Measurements from ENCODE around the gene LHX3.

The LHX3 gene

DNA sequence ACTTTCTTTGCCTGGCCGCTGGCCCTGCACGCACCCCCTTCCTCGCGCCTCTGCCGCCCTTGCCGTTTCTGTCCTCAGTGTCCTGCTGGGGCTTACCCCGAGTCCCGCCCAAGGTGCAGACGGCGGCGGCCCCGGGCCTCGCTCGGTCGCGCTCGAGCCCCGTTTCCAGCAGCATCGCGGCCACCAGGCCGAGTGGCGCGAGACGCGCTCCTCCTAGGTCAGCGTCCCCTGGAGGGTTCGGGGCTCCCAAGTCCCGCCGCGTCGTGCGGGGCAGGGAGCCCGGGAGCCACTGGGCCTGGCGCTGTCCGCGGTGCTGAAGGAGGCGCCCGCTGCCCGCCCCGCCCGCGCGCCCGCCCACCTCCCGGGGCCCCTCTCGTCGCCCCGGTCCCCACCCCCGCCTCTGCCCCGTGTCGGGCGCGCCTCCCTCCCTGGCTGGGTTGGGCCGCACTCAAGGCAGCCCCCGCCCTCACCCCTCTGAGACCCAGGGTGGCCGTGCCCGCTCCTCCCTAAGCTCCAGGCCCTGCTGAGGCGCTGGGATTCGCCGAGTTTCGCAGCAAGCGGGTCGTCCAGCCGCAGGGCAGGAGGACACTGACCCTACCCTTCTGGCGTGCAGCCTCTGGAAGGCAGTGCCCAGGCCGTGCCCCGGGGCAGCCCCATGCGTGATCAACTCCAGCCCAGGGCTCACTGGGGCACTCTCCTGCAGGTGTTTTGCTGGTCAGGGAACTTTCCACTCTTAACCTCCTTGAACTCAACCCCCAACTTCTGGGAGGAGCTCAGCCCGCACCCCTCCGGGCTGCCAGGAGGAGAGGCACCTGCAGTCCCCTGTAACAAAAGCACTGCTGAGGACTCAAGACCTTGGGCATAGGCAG is at the start of gene LHX3:
LHX3 (minus strand) TSS at position 291 of the 869 bp plus-strand sequence; CDS start at position 175, 116 bp downstream.
- Mint-ChIP-seq H3K27ac (no peak within 1 kb of the TSS), H3K27me3 (peaks cover 27% of the 10 kb centered on the region), H3K36me3 (ENCODE audit: low read depth) (peaks cover 29% of the 10 kb centered on the region)

GRCh38 chr9:136253246-136254130 is 48.6 kb upstream of the LHX3 start:
- Mint-ChIP-seq H3K9me3 (no peaks in the 10 kb centered on the region), H3K27ac (no peak overlapping the region), H3K4me3 (no peak overlapping the region), H3K4me1 (ENCODE audit: low read depth) (no peaks in the 10 kb centered on the region), H3K27me3 (no peaks in the 10 kb centered on the region), H3K36me3 (ENCODE audit: low read depth) (no peaks in the 10 kb centered on the region)

More for the DNA sequence above, at the start of gene LHX3:
- Mint-ChIP-seq H3K9me3 (no peaks in the 10 kb centered on the region), H3K4me1 (ENCODE audit: low read depth) (no peaks in the 10 kb centered on the region), H3K4me3 (no peak within 1 kb of the TSS)

DNA sequence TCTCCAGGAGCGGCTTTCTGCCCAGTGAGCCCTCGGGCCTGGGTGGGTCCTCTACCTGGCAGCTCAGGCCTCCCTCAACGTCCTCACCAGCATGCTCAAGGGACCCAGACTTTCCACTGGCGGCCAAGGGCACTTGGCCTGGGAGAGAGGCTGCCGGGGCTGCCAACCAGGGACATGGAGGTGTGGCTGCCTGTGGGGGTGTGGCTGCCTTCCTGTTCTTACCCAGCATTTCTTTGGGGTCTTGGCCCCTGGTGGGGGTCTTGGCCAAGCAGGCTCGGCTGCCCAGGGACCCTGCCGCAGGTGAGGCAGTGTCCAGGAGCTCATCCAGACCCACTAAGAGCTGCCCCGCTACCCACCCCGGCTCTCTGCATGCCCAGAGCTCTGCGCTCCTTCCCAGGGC is 47.9 kb upstream of the LHX3 start:
- no peak overlapping the region for H3K4me3 Mint-ChIP-seq
- no peak overlapping the region for H3K27ac Mint-ChIP-seq
- H3K9me3 Mint-ChIP-seq: no peaks in the 10 kb centered on the region
- H3K36me3 Mint-ChIP-seq (ENCODE audit: low read depth): no peaks in the 10 kb centered on the region
- no peaks in the 10 kb centered on the region for H3K27me3 Mint-ChIP-seq
- no peaks in the 10 kb centered on the region for H3K4me1 Mint-ChIP-seq (ENCODE audit: low read depth)

GRCh38 chr9:136252281-136252680 is 47.4 kb upstream of the LHX3 start:
- Mint-ChIP-seq H3K4me1 (ENCODE audit: low read depth) (no peaks in the 10 kb centered on the region), H3K4me3 (no peak overlapping the region), H3K27me3 (no peaks in the 10 kb centered on the region), H3K36me3 (ENCODE audit: low read depth) (no peaks in the 10 kb centered on the region), H3K9me3 (no peaks in the 10 kb centered on the region), H3K27ac (no peak overlapping the region)

GRCh38 chr9:136251264-136252115 is 46.6 kb upstream of the LHX3 start:
- Mint-ChIP-seq H3K27me3 (no peaks in the 10 kb centered on the region), H3K36me3 (ENCODE audit: low read depth) (no peaks in the 10 kb centered on the region), H3K4me3 (no peak overlapping the region), H3K9me3 (no peaks in the 10 kb centered on the region), H3K4me1 (ENCODE audit: low read depth) (no peaks in the 10 kb centered on the region), H3K27ac (no peak overlapping the region)

DNA sequence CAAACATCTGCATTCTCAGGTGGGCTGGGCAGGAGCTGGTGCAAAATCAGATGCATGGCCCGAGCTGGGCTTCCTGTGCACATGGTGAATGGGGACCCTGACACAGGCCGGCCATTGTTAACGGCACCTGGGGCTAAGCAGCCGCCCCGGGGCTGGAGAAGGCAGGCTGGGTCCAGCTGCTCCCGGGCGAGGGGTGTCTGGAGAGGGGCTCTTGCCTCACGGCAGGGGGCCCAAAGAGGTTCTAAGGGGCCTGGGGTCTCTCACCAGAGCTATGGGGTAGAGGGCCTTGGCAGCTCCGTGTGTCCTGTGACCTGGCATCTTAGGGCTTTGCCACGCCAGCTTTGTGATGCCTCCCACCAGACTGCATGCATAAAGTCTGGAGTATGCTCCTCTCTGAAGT is 45.7 kb upstream of the LHX3 start:
- Mint-ChIP-seq H3K27ac (no peak overlapping the region), H3K4me3 (no peak overlapping the region), H3K27me3 (no peaks in the 10 kb centered on the region), H3K4me1 (ENCODE audit: low read depth) (peaks cover 5% of the 10 kb centered on the region), H3K36me3 (ENCODE audit: low read depth) (no peaks in the 10 kb centered on the region), H3K9me3 (no peaks in the 10 kb centered on the region)

- H3K9me3 Mint-ChIP-seq: no peaks in the 10 kb centered on the region
- no peak overlapping the region for H3K4me3 Mint-ChIP-seq
- no peaks in the 10 kb centered on the region for H3K27me3 Mint-ChIP-seq
- H3K36me3 Mint-ChIP-seq (ENCODE audit: low read depth): peaks cover under 1% of the 10 kb centered on the region
- H3K27ac Mint-ChIP-seq: no peak overlapping the region
- peaks cover 5% of the 10 kb centered on the region for H3K4me1 Mint-ChIP-seq (ENCODE audit: low read depth)
Measured at GRCh38 chr9:136249877-136250559, 45.1 kb upstream of the LHX3 start.

DNA sequence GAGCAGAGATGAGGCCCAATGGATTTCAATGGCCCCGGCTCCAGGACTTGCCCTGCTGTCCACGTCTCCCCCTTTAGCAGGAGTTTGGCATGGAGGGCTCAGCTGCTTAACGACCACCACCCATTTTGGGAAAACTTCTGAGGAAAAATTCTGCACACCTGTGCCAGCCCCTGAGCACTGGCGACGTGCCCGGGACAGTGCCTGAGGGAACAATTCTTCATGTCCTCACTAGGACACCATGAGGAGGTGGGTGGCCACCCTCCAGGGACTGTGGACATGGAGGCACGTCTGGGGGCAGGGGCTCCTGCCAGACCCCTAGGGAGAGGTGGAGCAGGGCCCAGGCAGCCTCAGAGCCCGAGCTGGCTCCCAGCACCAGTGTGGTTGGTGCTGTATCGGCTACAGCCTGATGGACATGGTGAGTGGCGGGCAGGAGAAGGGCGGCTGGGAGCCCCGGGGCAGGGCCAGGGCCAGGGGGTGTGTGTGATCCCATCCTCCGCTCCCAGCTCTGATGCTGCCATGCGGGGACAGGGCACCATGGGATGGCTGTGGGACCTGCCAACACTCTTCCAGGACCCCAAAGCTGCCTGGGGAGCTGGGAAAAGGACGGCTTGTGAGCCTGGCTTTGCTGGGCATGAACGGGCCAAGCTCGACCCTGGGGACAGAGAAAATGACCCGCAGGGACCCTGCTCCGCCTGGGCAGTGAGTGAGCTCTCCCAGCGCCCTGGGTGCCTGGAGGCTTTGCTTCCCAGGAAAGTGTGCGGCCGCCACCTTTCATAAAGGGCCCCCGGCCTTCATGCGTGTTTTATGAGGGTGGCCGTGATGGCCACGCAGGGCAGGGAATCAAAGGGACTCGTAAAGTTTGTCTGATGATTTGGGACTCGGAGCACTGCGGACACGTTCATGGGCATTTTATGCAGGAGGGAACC is 44.3 kb upstream of the LHX3 start:
- Mint-ChIP-seq H3K4me3 (no peak overlapping the region), H3K27ac (no peak overlapping the region), H3K36me3 (ENCODE audit: low read depth) (peaks cover 8% of the 10 kb centered on the region), H3K4me1 (ENCODE audit: low read depth) (peaks cover 13% of the 10 kb centered on the region), H3K9me3 (no peaks in the 10 kb centered on the region), H3K27me3 (no peaks in the 10 kb centered on the region)

DNA sequence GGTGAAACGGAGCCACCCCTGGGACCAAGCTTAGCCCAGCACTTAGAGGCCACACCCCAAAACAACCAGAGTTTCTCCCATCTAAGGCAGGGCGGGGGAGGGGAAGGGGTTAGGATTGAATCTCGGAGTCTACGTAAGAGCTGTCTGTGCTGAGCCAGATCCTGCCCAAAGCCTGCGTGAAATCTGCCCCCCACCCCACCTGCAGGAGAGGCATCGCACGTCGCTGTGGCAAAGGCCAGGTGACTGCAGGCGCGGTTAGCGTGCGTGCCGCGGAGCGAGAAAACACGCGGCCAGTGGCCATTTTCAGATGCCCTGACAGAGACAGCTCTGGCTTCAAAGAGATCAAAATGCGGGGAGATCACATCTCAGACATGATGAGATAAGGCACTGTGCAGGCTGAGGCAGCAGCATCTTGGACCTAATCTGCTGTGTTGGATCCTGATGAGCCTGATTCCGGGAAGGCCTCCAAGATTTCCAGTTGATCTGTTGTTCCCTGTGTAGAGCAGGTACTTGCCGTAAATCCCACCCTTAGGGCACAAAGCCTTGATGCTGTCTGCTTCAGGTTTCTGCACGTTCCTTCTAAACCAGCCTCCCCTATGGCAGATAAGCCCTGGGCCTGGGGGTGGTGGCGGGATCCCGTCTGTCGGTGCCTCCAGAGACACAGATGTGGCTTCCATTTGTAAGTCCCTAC is 43.2 kb upstream of the LHX3 start:
- Mint-ChIP-seq H3K4me3 (no peak overlapping the region), H3K4me1 (ENCODE audit: low read depth) (peaks cover 24% of the 10 kb centered on the region), H3K36me3 (ENCODE audit: low read depth) (peaks cover 8% of the 10 kb centered on the region), H3K9me3 (no peaks in the 10 kb centered on the region), H3K27ac (no peak overlapping the region), H3K27me3 (no peaks in the 10 kb centered on the region)

DNA sequence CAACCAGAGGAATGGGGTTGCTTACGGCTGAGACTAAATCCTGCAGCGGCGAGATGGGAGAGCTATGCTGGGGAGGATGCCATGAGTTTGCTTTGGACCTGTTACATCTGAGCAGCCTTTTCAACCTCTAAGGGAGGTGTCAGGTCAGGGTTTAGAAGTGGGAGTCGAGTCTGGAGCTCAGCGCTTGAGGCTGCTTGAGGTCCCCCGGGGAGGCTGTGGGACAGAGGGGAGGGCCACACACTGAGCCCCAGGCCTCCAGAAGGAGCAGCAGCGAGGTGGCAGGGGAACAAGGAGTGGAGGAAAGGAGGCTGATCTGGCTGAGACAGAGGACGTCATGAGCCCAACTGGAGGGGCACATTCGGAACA is 42.6 kb upstream of the LHX3 start:
- H3K4me3 Mint-ChIP-seq: no peak overlapping the region

GRCh38 chr9:136246849-136247550 is 42.1 kb upstream of the LHX3 start:
- Mint-ChIP-seq H3K36me3 (ENCODE audit: low read depth) (peaks cover 8% of the 10 kb centered on the region), H3K27ac (peak overlapping the region; percentile 61), H3K9me3 (no peaks in the 10 kb centered on the region), H3K27me3 (no peaks in the 10 kb centered on the region), H3K4me1 (ENCODE audit: low read depth) (peaks cover 33% of the 10 kb centered on the region), H3K4me3 (no peak overlapping the region)

More for the DNA sequence above, 42.6 kb upstream of the LHX3 start:
- peak overlapping the region; percentile 61 for H3K27ac Mint-ChIP-seq
- no peaks in the 10 kb centered on the region for H3K27me3 Mint-ChIP-seq
- no peaks in the 10 kb centered on the region for H3K9me3 Mint-ChIP-seq
- peaks cover 8% of the 10 kb centered on the region for H3K36me3 Mint-ChIP-seq (ENCODE audit: low read depth)
- peaks cover 30% of the 10 kb centered on the region for H3K4me1 Mint-ChIP-seq (ENCODE audit: low read depth)

Measured in stimulated activated naive CD8-positive, alpha-beta T cell treated with anti-CD3 and anti-CD28 coated beads, Interleukin-15, Interleukin-2, amounts not matched to agents 100 ng/mL and 50 ng/mL, for 24 hours (primary cell).